Mucosa of rectum (tissue), 2 donors: Measurements from ENCODE around the gene MATN1.

Source experiments
- H3K27ac ChIP-seq, 2 donors: one replicate each; pipeline ENCODE4 v1.7.0; 2013; ENCODE audit warnings: inconsistent platforms in 2 of 2, low read depth in 2 of 2, low read length in 2 of 2
- H3K27me3 ChIP-seq, 2 donors: one replicate each; pipeline ENCODE4 v1.7.0; 2013; ENCODE audit warnings: low read length in 2 of 2; ENCODE audit not compliant: control insufficient read depth in 2 of 2, insufficient read depth in 2 of 2
- H3K36me3 ChIP-seq, 2 donors: one replicate each; pipeline ENCODE4 v1.7.0; 2013; ENCODE audit warnings: low read length in 2 of 2; ENCODE audit not compliant: control insufficient read depth in 2 of 2, insufficient read depth in 2 of 2
- H3K4me1 ChIP-seq, 2 donors: one replicate each; pipeline ENCODE4 v1.7.0; 2013; ENCODE audit warnings: low read length in 2 of 2, mild to moderate bottlenecking in 1 of 2; ENCODE audit not compliant: control insufficient read depth in 2 of 2, insufficient read depth in 2 of 2
- H3K4me3 ChIP-seq, 2 donors: one replicate each; pipeline ENCODE4 v1.7.0; 2013; ENCODE audit warnings: low read length in 2 of 2
- H3K9ac ChIP-seq, 2 donors: one replicate each; pipeline ENCODE4 v1.7.0; 2013; ENCODE audit warnings: low read length in 2 of 2, low read depth in 1 of 2, mild to moderate bottlenecking in 1 of 2
- H3K9me3 ChIP-seq, 2 donors: one replicate each; pipeline ENCODE4 v1.7.0; 2013; ENCODE audit warnings: low read length in 2 of 2; ENCODE audit not compliant: control insufficient read depth in 2 of 2
- donor health status: healthy.
- donor health status: Normal muscosa, but diverticular disease.

Gene MATN1

GRCh38 chr1:30663596-30664091 lies 59.7 kb downstream of the MATN1 start:
- no peak overlapping the region for H3K27ac ChIP-seq
- H3K9ac ChIP-seq = no peak overlapping the region
- H3K36me3 ChIP-seq = no peaks in the 10 kb centered on the region
- H3K27me3 ChIP-seq = no peaks in the 10 kb centered on the region
- no peaks in the 10 kb centered on the region for H3K9me3 ChIP-seq
- H3K4me1 ChIP-seq = no peaks in the 10 kb centered on the region
- no peak overlapping the region for H3K4me3 ChIP-seq

GRCh38 chr1:30662291-30662840 lies 61.0 kb downstream of the MATN1 start:
- Histone ChIP-seq H3K9me3 (no peaks in the 10 kb centered on the region), H3K27ac (no peak overlapping the region), H3K4me3 (no peak overlapping the region), H3K36me3 (no peaks in the 10 kb centered on the region), H3K27me3 (no peaks in the 10 kb centered on the region), H3K4me1 (peaks cover 0 to 4% of the 10 kb centered on the region in 2 donors), H3K9ac (no peak overlapping the region)

- H3K4me1 ChIP-seq = peaks cover 0 to 4% of the 10 kb centered on the region in 2 donors
Observed at GRCh38 chr1:30661311-30661710, 62.1 kb downstream of the MATN1 start.

More at GRCh38 chr1:30661311-30661710, 62.1 kb downstream of the MATN1 start:
- no peak overlapping the region for H3K9ac ChIP-seq
- no peak overlapping the region for H3K27ac ChIP-seq
- no peaks in the 10 kb centered on the region for H3K36me3 ChIP-seq
- H3K27me3 ChIP-seq = no peaks in the 10 kb centered on the region
- H3K9me3 ChIP-seq = no peaks in the 10 kb centered on the region
- no peak overlapping the region for H3K4me3 ChIP-seq
